GM21786 (cell line): ENCODE results near the gene CD36.

Source experiments
- ATAC-seq: cut with Tn5 transposase; IDR thresholded peaks from one replicate; pipeline ENCODE4 v1.9.1; 2021; ENCODE audit not compliant: unreplicated experiment

The CD36 gene

GRCh38 chr7:80686576-80686975 is 48.1 kb downstream of the CD36 start:
- ATAC-seq, result no peak

- ATAC-seq, result peak; percentile 70
Observed at GRCh38 chr7:80699045-80699638, 60.7 kb downstream of the CD36 start.

- ATAC-seq, result no peak
Observed at GRCh38 chr7:80699721-80700256, 61.3 kb downstream of the CD36 start.

- ATAC-seq, result no peak
Observed at GRCh38 chr7:80703272-80703671, 64.8 kb downstream of the CD36 start.

GRCh38 chr7:80705130-80705781 is 66.8 kb downstream of the CD36 start:
- no peak for ATAC-seq

GRCh38 chr7:80707318-80707717 is 68.9 kb downstream of the CD36 start:
- ATAC-seq, result no peak

- ATAC-seq, result no peak
Observed at GRCh38 chr7:80708123-80708522, 69.7 kb downstream of the CD36 start.

- no peak for ATAC-seq
Observed at GRCh38 chr7:80711531-80711930, 73.1 kb downstream of the CD36 start.

GRCh38 chr7:80719261-80719660 is 80.8 kb downstream of the CD36 start:
- no peak for ATAC-seq

GRCh38 chr7:80720146-80720545 is 81.7 kb downstream of the CD36 start:
- no peak for ATAC-seq

- no peak for ATAC-seq
Observed at GRCh38 chr7:80721883-80722615, 83.6 kb downstream of the CD36 start.

- ATAC-seq, result no peak
Observed at GRCh38 chr7:80722616-80723195, 84.3 kb downstream of the CD36 start.

GRCh38 chr7:80724249-80724871 is 85.9 kb downstream of the CD36 start:
- no peak for ATAC-seq

- ATAC-seq, result no peak
Observed at GRCh38 chr7:80725181-80725611, 86.8 kb downstream of the CD36 start.
